GM18867 (cell line): Measurements from ENCODE around the gene PRCD.
"Not testable (repeated sequence)": the region's sequence is repeated elsewhere in the genome, so short reads cannot be mapped to it uniquely, and the experiment has no call there.

Source experiments
- ATAC-seq: cut with Tn5 transposase; IDR thresholded peaks from one replicate; pipeline ENCODE4 v1.9.1; 2021; ENCODE audit warnings: mild to moderate bottlenecking, moderate library complexity; ENCODE audit not compliant: unreplicated experiment

The PRCD gene

GRCh38 chr17:76502341-76503211 is 37.3 kb upstream of the PRCD start:
- no peak for ATAC-seq

DNA sequence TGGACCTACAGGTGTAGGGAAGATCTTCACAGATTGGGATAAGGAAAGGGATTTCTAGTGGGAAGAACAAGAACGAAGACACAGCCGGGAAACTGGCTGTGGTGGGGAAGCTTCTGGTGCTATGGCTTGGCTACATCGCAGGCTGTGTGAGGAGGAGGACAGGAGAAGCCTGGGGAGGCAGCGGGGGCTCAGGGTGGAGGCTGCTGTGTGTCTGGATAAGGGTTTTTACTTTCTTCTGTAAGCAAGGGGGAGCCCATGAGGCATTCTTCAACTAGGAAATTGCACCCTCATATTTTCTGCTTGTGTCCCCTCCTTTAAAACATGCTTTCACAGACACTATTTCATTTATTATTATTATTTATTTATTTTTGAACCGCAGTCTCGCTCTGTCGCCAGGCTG is 35.7 kb upstream of the PRCD start:
- no peak for ATAC-seq

- peak; percentile 51 for ATAC-seq
Measured at GRCh38 chr17:76506408-76507345, 33.2 kb upstream of the PRCD start.

GRCh38 chr17:76508472-76509063 is 31.3 kb upstream of the PRCD start:
- not testable (repeated sequence) for ATAC-seq

DNA sequence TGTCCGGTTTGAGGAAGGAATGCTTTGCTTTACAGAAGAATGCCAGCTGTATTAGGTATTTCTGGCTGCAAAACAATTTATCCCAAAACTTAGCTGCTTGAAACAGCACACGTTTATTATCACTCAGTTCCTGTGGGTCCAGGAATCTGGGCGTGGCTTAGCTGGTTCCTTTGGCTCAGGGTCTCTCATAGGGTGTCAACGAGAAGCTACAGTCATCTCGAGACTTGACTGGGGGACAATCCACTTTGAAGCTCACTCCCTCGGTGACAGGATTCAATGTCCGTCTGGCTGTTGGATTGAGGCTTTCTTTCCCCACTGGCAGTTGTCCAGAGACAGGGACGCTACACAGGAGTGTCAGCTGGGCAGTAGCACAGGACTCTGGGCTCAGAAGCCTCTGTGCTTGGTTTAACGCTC is 29.0 kb upstream of the PRCD start:
- no peak for ATAC-seq

DNA sequence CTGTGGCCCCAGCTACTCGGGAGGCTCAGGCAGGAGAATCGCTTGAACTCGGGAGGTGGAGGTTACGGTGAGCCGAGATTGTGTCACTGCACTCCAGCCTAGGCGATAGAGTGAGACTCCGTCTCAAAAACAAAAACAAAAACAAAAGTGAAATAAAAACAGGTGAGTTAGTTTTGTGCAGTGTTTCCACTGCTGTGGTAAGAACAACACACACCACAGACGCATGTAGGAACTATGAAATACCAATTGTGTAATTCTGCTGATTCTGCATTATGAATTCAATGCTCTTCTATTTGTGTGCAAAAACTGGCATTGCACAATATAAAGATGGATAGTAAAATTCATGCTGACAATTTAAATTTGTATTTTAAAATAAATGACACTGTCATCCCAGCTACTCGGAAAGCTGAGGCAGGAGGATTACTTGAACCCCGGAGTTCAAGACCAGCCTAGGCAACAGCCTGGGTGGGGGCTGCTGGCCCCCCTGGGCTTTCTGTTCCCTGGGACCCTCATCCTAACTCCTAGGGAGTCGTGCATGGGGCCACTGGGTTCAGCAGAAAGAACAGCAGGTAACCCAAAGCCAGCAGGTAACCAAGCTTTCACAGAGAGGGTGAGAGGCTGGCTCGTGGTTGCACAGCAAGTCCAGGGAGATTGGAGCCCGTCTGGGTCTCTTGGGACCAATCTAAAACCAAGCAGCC is 28.0 kb upstream of the PRCD start:
- ATAC-seq: no peak

- no peak for ATAC-seq
Measured at GRCh38 chr17:76512366-76513305, 27.2 kb upstream of the PRCD start.

- ATAC-seq: no peak
Measured at GRCh38 chr17:76513306-76513692, 26.5 kb upstream of the PRCD start.

GRCh38 chr17:76514355-76514754 is 25.5 kb upstream of the PRCD start:
- not testable (repeated sequence) for ATAC-seq

DNA sequence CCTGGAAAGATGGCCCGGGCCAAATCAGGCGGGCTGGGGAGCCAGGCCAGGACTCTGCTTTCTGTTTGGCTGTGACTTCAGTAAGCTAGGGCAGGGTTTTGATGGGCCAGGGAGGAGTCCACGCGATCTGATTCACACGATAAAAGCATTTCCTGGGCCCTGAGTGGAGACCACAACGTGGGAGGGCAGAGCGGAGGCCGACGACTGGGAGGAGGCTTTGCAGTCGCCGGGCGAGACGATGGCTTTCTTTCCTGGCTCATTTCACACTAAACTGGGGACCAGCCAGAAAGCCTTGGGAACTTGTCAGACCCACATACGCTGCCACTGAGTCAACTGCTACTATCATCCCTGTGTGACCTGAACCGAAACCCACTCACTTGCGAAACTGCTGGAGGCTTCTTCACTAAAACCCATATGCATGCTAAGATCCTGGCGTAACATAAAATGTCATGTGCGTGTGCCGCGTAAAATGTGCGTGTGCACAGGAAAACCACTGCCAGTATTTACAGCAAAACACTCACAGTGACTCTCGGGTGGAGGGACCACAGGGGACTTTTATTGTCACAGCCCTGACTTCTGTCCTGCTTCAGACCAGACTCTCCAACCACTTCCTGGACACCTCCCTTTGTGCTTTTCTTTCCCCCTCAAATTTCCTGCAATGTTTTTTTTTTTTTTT is 24.4 kb upstream of the PRCD start:
- ATAC-seq: no peak

- no peak for ATAC-seq
Measured at GRCh38 chr17:76517638-76518038, 22.2 kb upstream of the PRCD start.

DNA sequence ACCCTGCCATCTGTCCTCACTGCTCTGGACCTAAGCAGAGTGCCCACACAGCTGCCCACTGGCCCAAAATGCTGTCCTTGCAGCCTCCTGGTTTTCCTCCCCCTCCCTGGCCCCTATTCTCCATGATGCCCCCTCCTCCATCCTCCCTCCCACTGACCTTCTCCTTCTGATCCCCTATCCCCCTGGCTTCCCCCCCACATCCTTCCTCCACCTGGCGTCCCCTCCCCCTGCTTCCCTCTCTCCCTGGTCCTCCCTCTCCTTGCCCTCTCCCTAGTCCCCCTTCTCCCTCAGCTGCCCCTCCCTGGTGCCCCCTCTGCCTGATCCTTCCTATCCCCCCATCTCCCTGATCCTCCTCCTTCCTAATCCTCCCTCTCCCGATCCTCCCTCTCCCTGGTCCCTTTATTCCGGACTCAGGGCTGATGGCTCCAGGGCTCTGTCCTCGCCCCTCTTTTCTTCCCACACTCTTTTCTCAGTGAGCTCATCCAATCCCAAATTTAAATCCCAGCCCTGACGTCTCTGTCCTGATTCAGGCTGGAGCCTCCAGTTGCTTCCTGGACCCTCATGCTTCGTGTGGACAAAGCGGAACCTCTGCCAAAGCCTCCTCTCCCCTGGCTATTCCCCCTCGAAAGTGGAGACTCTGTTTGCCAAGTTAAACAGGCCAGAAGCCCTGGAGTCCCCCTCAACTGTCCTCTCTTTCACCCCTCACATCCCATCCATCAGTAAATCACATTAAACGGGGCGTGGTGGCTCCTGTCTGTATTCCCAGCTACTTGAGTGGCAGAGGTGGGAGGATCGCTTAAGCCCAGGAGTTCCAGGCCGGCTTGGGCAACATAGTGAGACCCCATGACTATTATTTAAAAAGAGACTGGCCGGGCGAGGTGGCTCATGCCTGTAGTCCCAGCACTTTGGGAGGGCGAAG is 20.5 kb upstream of the PRCD start:
- no peak for ATAC-seq

DNA sequence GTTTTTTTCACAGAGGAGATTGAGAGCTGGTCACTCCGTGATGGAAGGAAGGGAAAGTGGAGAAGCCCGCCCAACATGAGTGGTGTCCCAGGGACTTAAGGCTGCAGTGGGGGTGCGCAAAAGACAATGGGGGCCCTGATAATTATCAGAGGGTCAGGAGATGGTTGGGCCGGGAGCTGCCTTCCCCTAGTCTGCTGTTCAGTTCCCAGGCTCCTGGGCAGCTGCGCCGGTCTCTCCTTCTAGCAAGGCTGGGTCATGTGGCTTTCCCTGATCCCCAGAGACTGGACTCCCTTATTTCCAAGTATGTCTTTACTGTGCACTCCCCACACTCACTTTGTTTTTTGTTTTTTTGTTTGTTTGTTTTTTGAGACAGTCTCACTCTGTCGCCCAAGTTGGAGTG is 18.6 kb upstream of the PRCD start:
- no peak for ATAC-seq

DNA sequence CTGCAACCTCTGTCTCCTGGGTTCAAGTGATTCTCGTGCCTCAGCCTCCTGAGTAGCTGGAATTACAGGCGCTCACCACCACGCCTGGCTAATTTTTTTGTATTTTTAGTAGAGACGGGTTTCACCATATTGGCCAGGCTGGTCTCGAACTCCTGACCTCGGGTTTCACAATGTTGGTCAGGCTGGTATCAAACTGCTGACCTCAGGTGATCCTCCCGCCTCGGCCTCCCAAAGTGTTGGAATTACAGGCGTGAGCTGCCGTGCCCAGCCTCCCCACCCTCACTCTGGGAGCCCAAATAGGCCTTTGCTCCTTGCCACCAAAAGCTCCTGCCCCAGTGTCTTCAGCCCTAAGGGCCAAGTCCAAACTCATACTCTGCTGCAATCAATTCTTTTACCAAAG is 18.2 kb upstream of the PRCD start:
- ATAC-seq: not testable (repeated sequence)

- no peak for ATAC-seq
Measured at GRCh38 chr17:76523084-76524037, 16.5 kb upstream of the PRCD start.

DNA sequence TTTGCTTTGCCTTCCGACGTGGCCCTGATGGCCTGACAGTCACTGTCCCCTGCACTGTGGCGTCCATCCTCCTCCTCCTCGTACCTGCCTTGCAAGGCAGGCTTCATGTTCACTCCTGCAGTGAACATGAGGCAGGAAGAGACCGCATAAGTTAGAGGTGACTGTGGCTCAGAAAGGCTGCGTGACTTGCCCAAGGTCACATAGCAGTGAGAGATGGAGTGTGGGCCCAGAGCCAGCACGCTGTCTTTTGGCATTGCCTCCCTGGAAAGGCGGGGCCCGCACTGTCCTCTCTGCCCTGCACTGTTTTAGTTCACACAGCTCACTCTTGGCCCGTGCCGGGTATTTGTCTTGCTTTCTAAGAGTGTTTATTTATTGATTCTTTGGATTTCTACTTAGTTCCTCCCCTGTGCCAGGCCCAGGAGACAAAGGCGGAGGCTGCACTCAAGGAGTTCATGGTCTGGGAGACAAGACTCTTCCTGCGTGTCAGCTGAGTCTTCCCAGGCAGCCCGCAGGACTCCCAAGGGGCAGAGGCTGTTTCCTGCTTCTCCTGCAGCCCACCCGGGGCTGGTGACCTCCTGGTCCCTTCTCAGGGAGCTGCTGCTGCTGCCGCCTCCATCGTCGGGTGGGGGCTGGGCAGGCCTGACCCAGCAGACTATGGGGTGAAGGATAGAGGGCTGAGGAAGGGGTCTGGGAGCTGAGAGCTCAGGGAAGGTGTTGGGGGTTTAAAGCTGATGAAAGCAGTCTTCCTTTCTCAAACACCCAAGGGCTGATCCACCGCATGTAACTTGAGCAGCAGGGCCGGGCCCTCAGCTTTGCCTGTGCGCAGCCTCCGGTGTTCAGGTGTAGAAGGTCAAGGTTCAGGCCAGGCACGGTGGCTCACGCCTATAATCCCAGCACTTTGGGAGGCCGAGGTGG is 15.0 kb upstream of the PRCD start:
- ATAC-seq: no peak
